Activated CD8-positive, alpha-beta T cell treated with anti-CD3 and anti-CD28 coated beads for 36 hours (primary cell): Measurements from ENCODE around the gene MMS19. TPM values are rescaled to one million over a fixed set of nuclear protein-coding genes. Genes with fewer than 3 reads are reported as not detected.
"Not testable (repeated sequence)": the region's sequence is repeated elsewhere in the genome, so short reads cannot be mapped to it uniquely, and the experiment has no call there.

ENCODE experiments used
- ATAC-seq: fragments of 200-7000 bp; cut with Tn5 transposase; one replicate; pipeline ENCODE4 v1.10.0; 2021; ENCODE audit warnings: mild to moderate bottlenecking, moderate library complexity
- CTCF ChIA-PET: fragments of 350-600 bp; sonication (Branson Sonifier 250); formaldehyde crosslinking; loops from one replicate; lab custom pipeline; 2021; ENCODE audit warnings: antibody characterized with exemption; lab: Charles Lee
- POLR2A ChIA-PET: fragments of 350-600 bp; sonication (Branson Sonifier 250); formaldehyde crosslinking; loops from one replicate; lab custom pipeline; 2021; ENCODE audit warnings: antibody characterized with exemption; lab: Charles Lee
- DNase-seq: peaks from one replicate; pipeline ENCODE4 v3.0.0-alpha.2; 2020
- H3K27ac Mint-ChIP-seq: one replicate; pipeline ENCODE4 v1.8.0; 2021; ENCODE audit warnings: mild to moderate bottlenecking, mixed read lengths
- H3K27me3 Mint-ChIP-seq: one replicate; pipeline ENCODE4 v1.8.0; 2021; ENCODE audit warnings: mixed read lengths
- H3K36me3 Mint-ChIP-seq: one replicate; pipeline ENCODE4 v1.8.0; 2021; ENCODE audit warnings: low read depth, mixed read lengths
- H3K4me1 Mint-ChIP-seq: one replicate; pipeline ENCODE4 v1.8.0; 2021; ENCODE audit warnings: low read depth, mixed read lengths
- H3K4me3 Mint-ChIP-seq: one replicate; pipeline ENCODE4 v1.8.0; 2021; ENCODE audit warnings: mild to moderate bottlenecking, moderate library complexity, mixed read lengths
- H3K9me3 Mint-ChIP-seq: one replicate; pipeline ENCODE4 v1.8.0; 2021; ENCODE audit warnings: mixed read lengths
- intact Hi-C: fragments of 100-400 bp; cut with micrococcal nuclease; formaldehyde crosslinking; loops from one replicate; pipeline ENCODE4 v1.10.0; 2022
- total RNA-seq, 2 experiments: library from RNA; stranded (reverse); gene quantifications; one replicate each; pipeline ENCODE4 v1.2.3, GENCODE V29; 2021
- TF ChIP-seq, protein P1 (sequence below): fragments of 200-600 bp; IDR thresholded peaks from one replicate; pipeline ENCODE4 v1.8.0; 2022; ENCODE audit warnings: antibody characterized with exemption, mild to moderate bottlenecking

The MMS19 gene
- total RNA-seq, 2 experiments from 2014 or later, result 107 to 108 TPM

DNA sequence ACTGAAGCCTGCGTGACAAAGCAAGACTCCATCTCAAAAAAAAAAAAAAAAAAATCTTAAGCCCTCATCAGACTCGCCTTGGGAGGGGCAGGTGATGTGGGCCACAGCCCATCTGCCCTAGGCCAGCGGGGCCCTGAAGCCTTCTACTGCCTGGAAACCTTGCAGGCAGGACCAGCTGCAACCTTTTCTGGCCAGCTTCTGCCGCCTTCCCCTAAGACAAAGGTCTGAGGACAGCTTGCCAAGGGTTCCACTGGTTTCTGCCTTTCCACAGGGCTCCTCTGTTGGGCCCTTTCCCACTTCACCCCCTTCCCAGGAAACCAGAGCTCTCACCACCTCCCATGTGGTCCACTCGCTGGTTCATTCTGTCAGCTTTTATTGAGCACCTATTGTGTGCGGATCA lies 35.7 kb upstream of the MMS19 start:
- no peak overlapping the region for H3K27ac Mint-ChIP-seq
- intact Hi-C loops, result no loop called here
- no peak for ATAC-seq
- H3K27me3 Mint-ChIP-seq, result no peaks in the 10 kb centered on the region
- DNase-seq, result no peak
- CTCF ChIA-PET, result interaction anchor here (0.7 to 4.4 kb wide), 20 partner anchors 9 to 175 kb away, joined by 3 to 54 read pairs (median 4); partner anchors contain the start of genes ANKRD2 and UBTD1
- POLR2A ChIA-PET, result no interaction called here
- H3K36me3 Mint-ChIP-seq, result no peaks in the 10 kb centered on the region
- H3K4me3 Mint-ChIP-seq, result no peak overlapping the region
- TF ChIP-seq, protein P1, sequence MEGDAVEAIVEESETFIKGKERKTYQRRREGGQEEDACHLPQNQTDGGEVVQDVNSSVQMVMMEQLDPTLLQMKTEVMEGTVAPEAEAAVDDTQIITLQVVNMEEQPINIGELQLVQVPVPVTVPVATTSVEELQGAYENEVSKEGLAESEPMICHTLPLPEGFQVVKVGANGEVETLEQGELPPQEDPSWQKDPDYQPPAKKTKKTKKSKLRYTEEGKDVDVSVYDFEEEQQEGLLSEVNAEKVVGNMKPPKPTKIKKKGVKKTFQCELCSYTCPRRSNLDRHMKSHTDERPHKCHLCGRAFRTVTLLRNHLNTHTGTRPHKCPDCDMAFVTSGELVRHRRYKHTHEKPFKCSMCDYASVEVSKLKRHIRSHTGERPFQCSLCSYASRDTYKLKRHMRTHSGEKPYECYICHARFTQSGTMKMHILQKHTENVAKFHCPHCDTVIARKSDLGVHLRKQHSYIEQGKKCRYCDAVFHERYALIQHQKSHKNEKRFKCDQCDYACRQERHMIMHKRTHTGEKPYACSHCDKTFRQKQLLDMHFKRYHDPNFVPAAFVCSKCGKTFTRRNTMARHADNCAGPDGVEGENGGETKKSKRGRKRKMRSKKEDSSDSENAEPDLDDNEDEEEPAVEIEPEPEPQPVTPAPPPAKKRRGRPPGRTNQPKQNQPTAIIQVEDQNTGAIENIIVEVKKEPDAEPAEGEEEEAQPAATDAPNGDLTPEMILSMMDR, result no peak
- no peaks in the 10 kb centered on the region for H3K9me3 Mint-ChIP-seq
- H3K4me1 Mint-ChIP-seq, result no peaks in the 10 kb centered on the region

DNA sequence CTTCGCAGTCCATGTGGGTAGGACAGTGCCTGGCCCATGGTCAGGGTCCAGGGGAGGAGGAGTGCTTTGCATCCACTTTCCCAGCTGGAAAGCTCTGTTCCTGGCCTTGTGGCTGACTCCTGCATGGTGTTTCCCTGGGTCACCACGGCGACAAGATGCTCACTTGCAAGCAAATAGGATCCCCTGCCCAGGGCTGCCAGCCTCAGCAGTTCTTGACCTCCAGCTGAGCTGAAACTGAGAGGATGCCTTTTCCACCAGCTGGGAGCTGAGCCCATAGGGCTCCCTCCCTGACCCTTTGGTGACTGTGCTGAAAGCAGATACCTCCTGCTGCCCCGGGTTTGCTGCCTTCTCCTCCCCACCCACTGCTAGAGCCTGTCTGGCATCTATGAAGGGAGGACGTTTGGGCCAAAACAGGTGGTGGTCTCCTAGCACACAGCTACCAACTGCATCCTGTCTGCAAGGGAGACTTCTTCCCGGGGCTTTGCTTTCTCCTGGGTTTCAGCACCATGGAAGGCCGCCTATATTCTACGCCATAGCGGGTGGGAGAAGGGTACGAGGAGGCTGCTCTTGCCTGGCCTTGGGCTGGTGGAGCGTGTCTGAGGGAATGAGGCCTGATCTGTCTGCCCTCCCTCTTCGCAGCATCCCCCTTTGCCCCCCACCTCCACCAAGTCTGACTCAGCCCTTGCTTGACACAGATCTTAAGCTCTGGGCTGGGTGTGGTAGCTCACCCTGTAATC lies 34.9 kb upstream of the MMS19 start:
- POLR2A ChIA-PET, result no interaction called here
- TF ChIP-seq, protein P1, result no peak
- Mint-ChIP-seq H3K27me3 (no peaks in the 10 kb centered on the region), H3K9me3 (no peaks in the 10 kb centered on the region), H3K4me3 (no peak overlapping the region), H3K27ac (no peak overlapping the region), H3K4me1 (no peaks in the 10 kb centered on the region), H3K36me3 (no peaks in the 10 kb centered on the region)
- ATAC-seq (no peak), DNase-seq (no peak)
- intact Hi-C loops, result no loop called here
- CTCF ChIA-PET, result interaction anchor here (0.8 to 4.4 kb wide), 9 partner anchors 12 to 174 kb away, joined by 3 to 54 read pairs (median 6); partner anchors contain the start of genes ANKRD2 and UBTD1

DNA sequence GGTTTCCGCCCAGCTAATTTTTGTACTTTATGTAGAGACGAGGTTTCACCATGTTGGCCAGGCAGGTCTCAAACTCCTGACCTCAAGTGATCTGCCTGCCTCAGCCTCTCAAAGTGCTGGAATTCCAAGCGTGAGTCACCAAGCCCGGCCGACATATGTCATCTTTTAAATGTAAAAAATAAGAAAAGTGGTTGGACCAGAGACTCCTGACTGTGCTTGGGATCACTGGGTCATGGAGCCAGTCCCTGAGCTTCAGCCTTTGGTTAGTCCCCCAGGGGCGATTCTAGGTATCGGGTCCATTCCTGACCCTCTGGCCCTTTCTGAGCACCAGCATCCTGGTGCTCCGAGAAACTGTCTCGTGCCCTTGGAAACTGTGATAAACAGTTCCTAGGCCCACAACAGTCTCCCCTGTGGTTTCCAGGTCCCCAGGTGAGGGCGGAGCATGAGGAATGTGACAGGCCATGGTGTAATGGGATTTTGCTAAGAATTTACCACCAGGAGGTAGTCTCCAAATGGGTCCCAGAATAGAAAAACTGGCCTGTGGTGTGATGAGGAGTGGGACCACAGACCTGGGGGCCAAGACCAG lies 33.3 kb upstream of the MMS19 start:
- no peak for DNase-seq
- H3K4me3 Mint-ChIP-seq, result no peak overlapping the region
- no peaks in the 10 kb centered on the region for H3K27me3 Mint-ChIP-seq
- H3K36me3 Mint-ChIP-seq, result no peaks in the 10 kb centered on the region
- H3K27ac Mint-ChIP-seq, result no peak overlapping the region
- no peak for ATAC-seq
- POLR2A ChIA-PET, result no interaction called here
- H3K4me1 Mint-ChIP-seq, result no peaks in the 10 kb centered on the region
- intact Hi-C loops, result no loop called here
- H3K9me3 Mint-ChIP-seq, result no peaks in the 10 kb centered on the region
- CTCF ChIA-PET, result interaction anchor here (4.4 kb wide), 1 partner anchor 22 kb away, joined by 54 read pairs; no protein-coding TSS in a partner anchor
- TF ChIP-seq, protein P1, result no peak

DNA sequence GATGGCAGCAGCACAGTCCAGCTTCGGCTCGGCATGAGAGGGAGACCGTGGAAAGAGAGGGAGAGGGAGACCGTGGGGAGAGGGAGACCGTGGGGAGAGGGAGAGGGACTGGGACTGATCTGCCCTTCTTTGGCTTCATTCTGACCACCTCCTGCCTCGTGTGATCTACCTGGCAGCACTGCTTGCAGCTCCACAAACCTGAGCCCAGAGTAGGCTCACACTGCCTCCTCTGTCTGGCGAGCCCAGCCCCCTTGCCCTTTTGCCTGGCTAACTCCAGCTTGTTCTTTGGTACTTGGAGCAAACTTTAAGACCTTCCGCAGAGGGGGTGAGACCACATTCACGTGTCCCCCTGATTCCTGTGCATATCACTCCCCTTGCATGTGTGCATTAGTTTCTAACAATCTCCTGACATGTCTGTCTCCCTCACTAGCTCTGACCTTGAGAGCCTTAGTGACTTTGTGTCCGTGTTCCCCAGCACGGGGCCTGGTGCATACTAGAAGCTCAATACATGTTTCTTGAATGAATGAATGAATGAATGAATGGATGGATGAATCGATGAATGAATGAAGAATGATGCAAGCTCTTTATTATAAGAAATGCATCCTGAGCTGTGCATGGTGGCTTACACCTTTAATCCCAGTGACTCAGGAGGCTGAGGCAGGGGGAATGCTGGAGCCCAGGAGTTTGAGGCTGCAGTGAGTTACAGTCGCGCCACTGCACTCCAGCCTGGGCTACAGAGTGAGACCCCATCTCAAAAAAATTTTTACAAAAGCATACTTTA lies 31.7 kb upstream of the MMS19 start:
- POLR2A ChIA-PET, result no interaction called here
- intact Hi-C loops, result no loop called here
- no peak overlapping the region for H3K27ac Mint-ChIP-seq
- no peaks in the 10 kb centered on the region for H3K9me3 Mint-ChIP-seq
- no peaks in the 10 kb centered on the region for H3K27me3 Mint-ChIP-seq
- H3K4me3 Mint-ChIP-seq, result no peak overlapping the region
- no peak for DNase-seq
- H3K4me1 Mint-ChIP-seq, result no peaks in the 10 kb centered on the region
- H3K36me3 Mint-ChIP-seq, result no peaks in the 10 kb centered on the region
- no peak for ATAC-seq
- CTCF ChIA-PET, result interaction anchor here (1.6 kb wide), 1 partner anchor 9 kb away, joined by 3 read pairs; no protein-coding TSS in a partner anchor
- TF ChIP-seq, protein P1, result no peak

DNA sequence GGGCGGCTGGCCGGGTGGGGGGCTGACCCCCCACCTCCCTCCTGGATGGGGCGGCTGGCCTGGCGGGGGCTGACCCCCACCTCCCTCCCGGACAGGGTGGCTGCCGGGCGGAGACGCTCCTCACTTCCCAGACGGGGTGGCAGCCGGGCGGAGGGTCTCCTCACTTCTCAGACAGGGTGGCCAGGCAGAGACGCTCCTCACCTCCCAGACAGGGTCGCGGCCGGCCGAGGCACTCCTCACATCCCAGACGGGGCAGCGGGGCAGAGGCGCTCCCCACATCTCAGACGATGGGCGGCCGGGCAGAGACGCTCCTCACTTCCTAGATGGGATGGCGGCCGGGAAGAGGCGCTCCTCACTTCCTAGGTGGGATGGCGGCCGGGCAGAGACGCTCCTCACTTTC lies 30.7 kb upstream of the MMS19 start:
- POLR2A ChIA-PET, H3K4me3 Mint-ChIP-seq, ATAC-seq, CTCF ChIA-PET, DNase-seq, H3K27ac Mint-ChIP-seq, H3K27me3 Mint-ChIP-seq, H3K9me3 Mint-ChIP-seq, H3K4me1 Mint-ChIP-seq, H3K36me3 Mint-ChIP-seq, intact Hi-C loops: not testable (repeated sequence)
